ENCODE measurements around the gene SNX11.
"Not testable (repeated sequence)": the region's sequence is repeated elsewhere in the genome, so short reads cannot be mapped to it uniquely, and the experiment has no call there.

SNX11 gene, protein sequence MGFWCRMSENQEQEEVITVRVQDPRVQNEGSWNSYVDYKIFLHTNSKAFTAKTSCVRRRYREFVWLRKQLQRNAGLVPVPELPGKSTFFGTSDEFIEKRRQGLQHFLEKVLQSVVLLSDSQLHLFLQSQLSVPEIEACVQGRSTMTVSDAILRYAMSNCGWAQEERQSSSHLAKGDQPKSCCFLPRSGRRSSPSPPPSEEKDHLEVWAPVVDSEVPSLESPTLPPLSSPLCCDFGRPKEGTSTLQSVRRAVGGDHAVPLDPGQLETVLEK

DNA sequence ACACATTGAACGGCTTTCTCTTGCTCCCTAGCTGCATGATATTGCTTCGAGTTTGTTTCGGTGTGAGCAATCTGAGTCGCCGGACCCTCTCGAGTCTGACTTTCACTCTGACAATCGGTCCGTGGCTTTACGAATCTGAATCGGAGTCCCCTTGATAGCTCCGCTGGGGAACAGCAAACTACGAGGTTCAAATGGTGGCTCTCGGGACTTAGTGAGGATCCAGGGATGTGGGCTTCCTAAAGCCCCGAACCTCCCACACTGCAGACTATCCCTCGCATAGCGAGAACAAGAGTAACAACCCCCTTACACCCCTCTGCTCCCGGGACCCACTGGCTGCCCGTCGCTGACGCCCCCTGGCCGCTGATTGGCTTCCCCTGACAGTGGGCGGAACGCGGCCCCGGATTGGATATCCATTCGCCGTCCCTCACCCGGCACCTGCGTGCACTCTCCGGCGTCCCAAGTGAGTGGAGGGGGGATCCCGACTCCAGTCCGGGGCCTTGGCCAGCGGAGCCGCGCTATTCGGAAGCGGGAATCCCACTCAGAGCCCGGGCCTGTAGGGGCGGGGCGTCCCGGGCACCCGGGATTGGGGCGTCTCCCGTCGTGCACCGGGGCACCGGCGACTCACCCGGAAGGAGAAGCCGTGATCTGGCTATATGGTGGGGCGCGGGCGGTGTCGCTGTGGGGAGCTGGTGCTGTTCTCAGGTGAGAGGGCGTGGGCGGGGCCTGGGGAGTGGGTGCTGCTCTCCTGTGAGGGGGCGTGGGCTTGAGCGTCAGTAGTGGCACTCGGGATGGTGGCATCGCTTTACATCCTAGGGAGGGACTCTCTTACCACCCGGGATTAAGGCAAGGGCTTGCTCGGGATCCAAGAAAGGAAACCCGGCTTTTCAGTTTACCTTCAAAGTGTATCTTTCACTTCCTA, at the start of gene SNX11:
SNX11 (plus strand) TSS at position 630 of the 919 bp plus-strand sequence. CDS start 4,278 bp downstream, outside the sequence.
- DNase-seq (ENCODE audit: low read depth): peak; percentile 56

DNA sequence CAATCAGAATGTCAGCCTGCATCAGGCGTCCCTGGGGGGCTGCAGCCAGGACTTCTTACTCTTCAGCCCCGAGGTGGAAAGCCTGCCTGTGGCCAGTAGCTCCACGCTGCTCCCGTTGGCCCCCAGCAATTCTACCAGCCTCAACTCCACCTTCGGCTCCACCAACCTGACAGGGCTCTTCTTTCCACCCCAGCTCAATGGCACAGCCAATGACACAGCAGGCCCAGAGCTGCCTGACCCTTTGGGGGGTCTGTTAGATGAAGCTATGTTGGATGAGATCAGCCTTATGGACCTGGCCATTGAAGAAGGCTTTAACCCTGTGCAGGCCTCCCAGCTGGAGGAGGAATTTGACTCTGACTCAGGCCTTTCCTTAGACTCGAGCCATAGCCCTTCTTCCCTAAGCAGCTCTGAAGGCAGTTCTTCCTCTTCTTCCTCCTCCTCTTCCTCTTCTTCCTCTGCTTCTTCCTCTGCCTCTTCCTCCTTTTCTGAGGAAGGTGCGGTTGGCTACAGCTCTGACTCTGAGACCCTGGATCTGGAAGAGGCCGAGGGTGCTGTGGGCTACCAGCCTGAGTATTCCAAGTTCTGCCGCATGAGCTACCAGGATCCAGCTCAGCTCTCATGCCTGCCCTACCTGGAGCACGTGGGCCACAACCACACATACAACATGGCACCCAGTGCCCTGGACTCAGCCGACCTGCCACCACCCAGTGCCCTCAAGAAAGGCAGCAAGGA, 49.0 kb upstream of the SNX11 start:
- no peak for DNase-seq (ENCODE audit: low read depth)

DNA sequence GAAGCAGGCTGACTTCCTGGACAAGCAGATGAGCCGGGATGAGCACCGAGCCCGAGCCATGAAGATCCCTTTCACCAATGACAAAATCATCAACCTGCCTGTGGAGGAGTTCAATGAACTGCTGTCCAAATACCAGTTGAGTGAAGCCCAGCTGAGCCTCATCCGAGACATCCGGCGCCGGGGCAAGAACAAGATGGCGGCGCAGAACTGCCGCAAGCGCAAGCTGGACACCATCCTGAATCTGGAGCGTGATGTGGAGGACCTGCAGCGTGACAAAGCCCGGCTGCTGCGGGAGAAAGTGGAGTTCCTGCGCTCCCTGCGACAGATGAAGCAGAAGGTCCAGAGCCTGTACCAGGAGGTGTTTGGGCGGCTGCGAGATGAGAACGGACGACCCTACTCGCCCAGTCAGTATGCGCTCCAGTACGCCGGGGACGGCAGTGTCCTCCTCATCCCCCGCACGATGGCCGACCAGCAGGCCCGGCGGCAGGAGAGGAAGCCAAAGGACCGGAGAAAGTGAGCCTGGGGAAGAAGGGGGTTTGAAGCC, 48.4 kb upstream of the SNX11 start:
- no peak for DNase-seq (ENCODE audit: low read depth)

DNA sequence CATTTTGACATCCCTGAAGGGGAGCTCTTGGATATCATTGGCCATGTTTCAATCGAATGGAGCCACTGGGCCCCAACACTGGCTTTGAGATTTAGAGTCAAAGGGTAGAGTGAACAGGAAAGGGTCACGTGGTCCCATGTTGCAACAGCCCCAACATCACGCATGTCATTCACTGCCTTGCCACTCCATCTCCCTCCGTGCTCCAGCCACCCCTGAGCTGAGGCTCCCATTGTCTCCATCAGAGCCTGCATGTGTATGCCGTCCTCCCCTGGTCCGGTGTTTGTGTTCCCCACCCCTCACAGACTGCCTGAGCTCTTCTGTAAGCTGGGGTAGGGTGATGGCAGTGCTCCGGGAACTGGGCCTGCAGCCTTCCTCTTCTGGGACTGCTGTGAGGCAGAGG, 47.3 kb upstream of the SNX11 start:
- no peak for DNase-seq (ENCODE audit: low read depth)

DNA sequence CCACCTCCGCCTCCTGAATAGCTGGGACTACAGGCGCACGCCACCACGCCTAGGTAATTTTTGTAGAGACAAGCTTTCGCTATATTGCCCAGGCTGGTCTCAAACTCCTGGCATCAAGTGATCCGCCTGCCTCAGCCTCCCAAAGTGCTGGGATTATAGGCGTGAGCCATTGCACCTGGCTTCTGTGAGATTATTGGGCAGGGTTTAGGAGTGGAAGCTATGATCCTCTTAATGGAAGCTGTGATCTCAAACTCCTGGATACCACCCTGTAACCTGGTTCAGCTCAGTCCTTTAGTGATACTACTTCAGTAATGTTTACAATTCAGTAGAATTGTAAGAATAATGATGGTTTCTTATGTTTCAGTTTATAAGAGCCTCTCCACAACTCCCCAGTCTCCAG, 45.3 kb upstream of the SNX11 start:
- DNase-seq (ENCODE audit: low read depth): no peak

DNA sequence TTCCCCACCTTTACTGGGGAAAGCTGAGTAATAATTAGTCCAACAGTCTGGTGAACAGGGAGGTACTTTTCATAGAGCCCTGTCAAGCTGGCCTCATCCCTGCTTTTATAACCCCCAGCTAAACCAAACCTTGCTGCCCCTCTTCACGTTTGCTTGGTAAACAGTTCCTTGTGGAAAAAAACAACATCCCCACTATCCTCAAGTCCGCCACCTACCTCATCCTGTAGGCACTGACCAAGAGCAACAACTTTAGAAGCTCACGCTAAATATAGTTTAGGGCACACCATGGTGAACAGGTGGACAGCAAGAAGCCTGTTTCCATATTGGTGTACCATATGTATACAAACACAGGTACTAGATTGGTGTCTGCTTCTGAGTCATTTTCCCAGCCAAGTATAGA, 42.9 kb upstream of the SNX11 start:
- no peak for DNase-seq (ENCODE audit: low read depth)

DNA sequence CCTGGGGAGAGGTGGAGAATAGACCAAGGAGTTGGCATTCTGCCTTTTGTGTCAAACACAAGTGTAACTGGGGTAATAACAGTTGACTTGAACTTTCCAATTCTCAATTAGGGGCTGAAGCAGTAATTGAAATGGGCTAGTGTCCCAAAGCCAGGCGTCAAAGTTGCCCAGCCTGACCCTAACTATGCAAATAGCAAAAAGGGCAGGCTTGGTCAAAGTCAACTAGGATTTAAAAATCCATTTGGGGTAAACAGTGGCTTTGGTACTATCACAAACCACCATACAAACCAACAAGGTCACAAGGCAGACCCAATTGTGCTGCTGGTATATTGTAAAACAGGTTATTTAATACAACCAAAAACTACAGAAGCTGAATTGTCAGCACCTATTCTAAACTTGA, 41.4 kb upstream of the SNX11 start:
- DNase-seq (ENCODE audit: low read depth): no peak

DNA sequence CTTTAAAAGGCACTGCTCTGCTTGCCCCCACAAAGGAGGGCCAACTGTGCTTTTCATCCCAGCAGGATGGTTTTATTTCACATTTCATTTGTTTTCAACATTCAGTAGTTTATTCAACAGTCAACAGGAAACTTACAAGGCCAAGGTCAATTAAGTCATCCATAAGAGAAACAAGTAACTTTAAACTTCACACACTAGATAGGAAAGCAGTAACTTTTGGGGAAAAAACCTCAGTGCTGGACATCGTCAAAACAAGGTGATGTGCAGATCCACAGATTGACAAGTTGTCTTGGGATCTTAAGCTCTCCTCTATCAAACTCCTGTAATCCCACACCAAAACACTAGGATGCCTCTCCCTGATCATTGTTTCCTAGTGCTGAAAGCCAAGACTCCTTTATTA, 40.9 kb upstream of the SNX11 start:
- DNase-seq (ENCODE audit: low read depth): no peak

DNA sequence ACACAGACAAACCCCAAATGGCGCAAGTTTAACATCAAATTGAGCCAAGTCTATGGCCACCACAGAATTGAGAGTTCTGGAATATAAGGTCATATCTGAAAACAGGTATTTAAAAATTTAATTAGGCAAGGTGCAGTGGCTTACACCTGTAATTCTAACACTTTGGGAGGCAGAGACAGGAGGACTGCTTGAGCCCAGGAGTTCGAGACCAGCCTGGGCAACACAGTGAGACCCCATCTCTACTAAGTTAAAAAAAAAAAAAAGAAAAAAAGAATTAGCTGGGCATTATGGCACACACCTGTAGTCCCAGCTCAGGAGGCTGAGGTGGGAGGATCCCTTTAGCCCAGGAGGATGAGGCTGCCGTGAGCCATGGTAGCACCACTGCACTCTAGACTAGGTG, 40.3 kb upstream of the SNX11 start:
- no peak for DNase-seq (ENCODE audit: low read depth)

DNA sequence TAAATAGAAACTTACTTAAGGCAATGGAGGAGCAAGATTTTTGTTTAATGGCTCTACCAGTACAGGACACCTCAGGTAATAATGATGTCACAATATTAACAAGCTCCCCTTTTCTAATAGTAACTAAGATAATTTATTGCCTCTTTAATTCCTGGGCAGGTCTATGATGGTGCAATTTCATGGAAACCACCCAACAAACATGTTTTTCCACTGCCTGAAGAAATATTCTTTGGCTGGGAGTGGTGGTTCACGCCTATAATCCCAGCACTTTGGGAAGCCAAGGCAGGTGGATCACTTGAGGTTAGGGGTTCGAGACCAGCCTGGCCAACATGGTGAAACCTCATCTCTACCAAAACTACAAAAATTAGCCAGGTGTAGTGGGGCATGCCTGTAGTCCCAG, 39.8 kb upstream of the SNX11 start:
- not testable (repeated sequence) for DNase-seq (ENCODE audit: low read depth)

DNA sequence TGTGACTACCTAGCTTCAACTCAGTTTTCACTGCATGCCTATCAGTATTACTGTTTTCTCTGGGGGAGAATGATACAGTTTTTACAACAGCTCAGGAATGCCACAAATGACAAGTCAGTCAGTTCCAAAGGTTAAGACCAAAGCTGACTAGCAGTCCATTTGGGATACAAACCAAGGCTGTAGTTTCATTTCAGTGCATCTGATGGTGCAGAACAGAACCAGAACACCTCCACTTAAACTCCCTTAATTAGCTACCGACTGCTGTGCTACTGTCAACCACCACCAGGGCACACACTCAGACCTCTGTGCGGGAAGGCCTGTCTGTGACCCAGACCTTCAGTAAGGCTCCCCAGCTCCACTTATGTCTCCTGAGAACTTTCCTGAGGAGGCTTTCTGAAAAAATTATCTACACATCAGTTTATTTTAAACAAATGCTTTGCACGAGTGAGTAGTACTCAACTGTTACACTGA, 39.0 kb upstream of the SNX11 start:
- peak; percentile 40 for DNase-seq (ENCODE audit: low read depth)

DNA sequence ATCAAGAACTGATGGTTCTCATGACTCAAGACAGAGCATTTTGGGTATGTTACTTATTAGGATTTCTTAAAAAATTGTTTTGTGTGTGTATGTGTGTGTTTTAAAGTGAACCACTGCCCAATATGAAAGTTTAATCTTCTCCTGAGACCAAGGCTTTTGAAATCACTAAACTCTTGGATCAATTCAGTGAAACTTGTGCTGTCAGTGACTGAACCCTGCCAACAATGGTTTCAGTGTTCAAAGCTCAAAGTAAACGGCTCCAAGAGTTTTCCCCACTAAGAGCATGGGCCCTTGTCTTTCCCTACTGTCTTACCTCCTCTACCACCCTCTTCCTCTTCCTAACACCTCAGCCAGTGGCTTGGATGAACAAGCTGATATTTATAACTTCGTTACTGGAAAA, 37.4 kb upstream of the SNX11 start:
- no peak for DNase-seq (ENCODE audit: low read depth)

DNA sequence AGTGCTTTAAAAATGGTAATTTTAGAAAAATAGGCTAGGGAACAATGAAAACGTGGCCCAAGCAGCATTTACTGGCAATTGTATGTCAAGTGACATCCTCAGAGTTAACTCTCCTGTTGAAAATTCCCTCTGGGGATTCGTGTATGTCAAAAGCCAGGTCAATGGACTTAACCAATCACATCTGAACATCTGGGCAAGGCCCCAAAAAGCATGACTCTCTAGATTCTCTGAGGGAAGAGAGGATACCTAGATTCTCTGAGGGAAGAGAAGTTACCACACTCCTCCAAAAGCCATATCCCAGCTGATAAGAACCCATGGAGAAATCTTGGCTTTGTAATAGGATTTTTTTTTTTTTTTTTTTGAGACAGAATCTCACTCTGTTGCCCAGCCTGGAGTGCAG, 35.9 kb upstream of the SNX11 start:
- no peak for DNase-seq (ENCODE audit: low read depth)

DNA sequence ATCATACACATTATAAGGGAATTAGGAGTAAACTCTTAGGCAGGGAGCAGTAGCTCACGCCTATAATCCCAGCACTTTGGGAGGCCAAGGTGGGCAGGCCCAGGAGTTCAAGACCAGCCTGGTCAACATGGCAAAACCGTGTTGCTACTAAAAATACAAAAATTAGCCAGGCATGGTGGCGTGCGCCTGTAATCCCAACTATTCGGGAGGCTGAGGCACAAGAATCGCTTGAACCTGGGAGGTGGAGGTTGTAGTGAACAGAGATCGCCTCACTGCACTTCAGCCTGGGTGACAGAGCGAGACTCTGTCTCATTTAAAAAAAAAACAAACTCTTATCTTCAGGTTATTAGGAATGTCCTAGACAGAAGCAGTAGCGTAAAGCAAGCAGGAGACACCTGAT, 34.8 kb upstream of the SNX11 start:
- not testable (repeated sequence) for DNase-seq (ENCODE audit: low read depth)

DNA sequence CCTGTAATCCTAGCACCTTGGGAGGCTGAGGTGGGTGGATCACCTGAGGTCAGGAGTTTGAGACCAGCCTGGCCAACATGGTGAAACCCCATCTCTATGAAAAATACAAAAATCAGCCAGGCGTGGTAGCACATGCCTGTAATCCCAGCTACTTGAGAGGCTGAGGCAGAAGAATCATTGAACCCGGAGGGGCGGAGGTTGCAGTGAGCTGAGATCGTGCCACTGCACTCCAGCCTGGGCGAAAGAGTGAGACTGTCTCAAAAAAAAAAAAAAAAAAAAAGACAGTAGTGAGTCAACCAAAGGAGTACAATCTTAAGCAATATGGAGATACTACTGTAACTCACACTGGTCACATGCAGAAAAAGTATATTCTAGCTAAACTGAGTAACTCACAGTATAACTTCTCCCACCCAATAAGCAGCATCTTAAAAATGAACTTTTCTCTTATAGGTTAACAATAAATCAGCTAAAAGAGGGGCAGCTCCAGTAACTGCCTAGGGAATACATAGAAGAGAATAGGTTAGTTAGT, 33.9 kb upstream of the SNX11 start:
- DNase-seq (ENCODE audit: low read depth): not testable (repeated sequence)

DNA sequence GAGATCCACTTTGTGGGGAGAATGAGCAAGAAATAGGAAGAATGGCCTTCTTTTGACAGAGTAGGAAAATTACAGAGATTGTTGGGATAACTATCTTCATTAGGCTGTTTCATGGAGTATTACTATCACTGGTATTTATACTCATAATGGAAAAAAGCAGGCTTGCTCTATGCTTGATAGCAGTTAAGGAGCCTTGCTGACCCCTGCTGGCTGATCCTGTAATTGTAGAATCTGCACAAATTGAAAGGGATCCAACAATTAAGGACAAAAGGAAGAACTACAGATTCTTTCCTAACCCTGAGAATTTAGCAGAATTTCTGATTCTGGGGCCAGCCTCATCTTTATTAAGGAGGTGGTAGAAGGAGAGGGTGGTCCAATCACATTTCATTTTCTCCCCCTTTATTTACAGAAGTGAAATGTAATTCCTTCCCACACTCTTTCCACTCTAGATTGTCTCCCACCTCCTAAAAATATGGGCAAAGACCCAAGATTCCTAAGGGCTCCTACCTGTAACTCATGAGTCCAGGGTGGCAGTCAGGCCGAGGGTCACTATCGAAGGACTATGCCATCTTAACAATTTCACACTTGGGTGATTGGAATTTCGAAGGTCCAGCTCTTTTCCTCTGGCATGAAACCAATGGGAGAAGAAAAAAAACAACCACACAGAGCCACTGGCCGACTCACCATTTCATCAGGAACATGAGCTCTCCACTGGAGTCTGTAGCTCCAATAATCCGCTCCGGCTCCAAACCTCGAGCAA, 33.1 kb upstream of the SNX11 start:
- DNase-seq (ENCODE audit: low read depth): peak; percentile 66

DNA sequence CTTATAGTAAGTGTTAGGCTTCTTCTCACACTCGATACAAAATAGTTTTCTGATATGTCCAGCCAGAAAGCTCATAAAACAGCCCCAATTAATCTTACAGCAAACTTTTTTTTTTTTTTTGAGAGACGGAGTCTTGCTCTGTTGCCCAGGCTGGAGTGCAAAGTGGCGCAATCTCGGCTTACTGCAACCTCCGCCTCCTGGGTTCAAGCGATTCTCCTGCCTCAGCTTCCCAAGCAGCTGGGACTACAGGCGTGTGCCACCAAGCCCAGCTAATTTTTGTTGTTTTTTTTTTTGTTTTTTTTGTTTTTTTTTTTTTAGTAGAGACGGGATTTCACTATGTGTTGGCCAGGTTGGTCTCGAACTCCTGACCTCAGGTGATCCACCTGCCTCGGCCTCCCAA, 30.4 kb upstream of the SNX11 start:
- DNase-seq (ENCODE audit: low read depth): not testable (repeated sequence)

DNA sequence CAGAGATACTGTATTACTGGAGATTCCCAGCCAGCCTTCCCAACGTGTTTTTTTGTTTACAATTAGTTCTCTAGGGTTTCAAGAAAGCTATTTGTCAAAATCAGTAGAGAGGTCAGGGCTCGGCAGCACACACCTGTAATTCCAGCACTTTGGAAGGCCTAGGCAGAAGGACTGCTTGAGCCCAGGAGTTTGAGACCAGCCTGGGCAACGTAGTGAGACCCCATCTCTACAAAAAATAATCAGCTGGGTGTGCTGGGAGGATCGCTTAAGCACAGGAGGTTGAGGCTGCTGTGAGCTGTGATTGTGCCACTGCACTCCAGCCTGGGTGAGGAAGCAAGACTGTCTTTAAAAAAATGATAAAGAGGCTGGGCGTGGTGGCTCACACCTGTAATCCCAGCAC, 25.7 kb upstream of the SNX11 start:
- DNase-seq (ENCODE audit: low read depth): no peak

DNA sequence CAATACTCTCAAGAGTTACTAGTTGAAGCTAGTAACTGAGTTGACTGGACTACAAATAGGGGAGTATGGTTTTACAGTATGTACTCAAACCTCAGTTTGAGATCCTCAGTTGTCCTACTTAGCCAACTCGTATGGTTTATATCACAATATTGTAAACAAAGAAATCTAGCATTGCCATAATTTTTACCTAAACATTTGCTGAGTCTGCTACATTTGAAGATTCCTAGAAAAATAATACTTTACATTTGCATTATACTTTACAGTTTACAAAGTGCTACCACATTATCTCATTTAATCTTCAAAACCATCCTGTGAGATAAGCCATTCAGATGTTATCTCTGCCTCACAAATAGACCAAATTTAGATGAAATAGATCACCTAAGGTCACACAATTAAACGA, 22.6 kb upstream of the SNX11 start:
- DNase-seq (ENCODE audit: low read depth): no peak

DNA sequence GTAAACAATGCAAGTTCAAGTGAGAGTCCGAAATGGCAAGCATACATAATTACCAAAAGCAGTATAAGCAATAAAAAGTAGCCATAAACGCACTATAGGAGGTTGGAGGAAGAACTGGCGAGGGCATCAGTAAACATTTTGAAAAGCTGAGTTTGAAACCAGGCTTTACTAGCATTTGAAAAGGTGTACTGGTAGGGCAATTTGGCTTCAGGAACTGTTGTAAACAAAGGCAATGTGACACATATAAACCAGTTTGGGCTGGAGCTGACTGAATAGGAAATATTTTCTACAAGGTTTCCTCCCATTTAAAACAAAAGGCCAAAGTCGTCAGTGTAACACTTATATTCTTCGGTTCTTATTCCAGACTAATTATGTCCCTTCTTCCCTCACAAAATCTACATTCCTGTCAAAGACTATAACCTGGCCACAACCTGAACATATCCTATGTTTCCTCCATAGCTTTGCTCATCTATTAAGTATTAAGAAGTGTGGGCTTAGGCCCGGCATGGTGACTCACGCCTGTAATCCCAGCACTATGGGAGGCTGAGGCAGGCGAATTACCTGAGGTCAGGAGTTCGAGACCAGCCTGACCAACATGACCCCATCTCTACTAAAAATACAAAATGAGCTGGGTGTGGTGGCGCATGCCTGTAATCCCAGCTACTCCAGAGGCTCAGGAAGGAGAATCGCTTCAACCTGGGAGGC, 14.1 kb upstream of the SNX11 start:
- DNase-seq (ENCODE audit: low read depth): no peak

DNA sequence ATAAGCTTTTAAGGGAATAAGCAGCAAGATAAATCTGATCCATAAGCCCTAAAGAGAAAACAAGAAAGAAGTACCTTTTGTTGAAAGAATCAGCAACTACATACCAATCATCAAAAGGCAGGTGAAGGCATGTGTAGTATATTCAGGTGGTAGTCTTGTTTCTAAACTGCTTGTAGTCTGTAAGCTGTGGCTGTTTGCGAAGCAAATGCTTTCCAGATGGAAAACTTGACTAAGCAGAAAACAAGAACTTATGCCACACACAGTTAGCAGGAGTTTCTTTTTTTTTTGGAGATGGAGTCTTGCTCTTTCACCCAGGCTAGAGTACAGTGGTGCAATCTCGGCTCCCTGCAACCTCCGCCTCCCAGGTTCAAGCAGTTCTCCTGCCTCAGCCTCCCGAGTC, 12.0 kb upstream of the SNX11 start:
- DNase-seq (ENCODE audit: low read depth): no peak

All from GM04504 (cell line).